Measurements from ENCODE around the gene PCBP3. TPM values are rescaled to one million over a fixed set of nuclear protein-coding genes. Genes with fewer than 3 reads are reported as not detected.

PCBP3 gene
- polyA plus RNA-seq, 1 donor from 2014 or later = 1.7 TPM

DNA sequence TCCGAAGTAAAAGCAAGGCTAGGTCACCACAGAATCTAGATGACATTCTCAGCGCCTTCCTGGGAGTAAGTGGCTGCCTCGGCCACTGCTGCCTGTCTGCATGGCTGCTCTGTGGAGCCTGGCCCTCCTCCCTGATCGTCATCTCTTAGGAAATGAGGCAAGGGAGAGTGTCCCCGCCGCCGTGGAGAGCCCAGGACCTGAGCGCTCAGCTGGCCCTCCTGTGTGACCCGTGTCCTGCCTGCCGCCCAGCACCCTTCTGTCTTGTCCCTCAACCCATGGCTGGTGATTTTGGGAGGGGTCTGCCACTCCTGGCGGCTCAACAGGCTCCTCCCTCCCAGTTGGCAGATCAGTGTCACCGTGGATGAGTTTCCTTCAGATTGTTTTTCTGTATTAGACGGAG is 181.7 kb downstream of the PCBP3 start:
- TF ChIP-seq RAD21 (conservative IDR thresholded peaks at IDR 0.05) = no peak
- TF ChIP-seq, protein P1, sequence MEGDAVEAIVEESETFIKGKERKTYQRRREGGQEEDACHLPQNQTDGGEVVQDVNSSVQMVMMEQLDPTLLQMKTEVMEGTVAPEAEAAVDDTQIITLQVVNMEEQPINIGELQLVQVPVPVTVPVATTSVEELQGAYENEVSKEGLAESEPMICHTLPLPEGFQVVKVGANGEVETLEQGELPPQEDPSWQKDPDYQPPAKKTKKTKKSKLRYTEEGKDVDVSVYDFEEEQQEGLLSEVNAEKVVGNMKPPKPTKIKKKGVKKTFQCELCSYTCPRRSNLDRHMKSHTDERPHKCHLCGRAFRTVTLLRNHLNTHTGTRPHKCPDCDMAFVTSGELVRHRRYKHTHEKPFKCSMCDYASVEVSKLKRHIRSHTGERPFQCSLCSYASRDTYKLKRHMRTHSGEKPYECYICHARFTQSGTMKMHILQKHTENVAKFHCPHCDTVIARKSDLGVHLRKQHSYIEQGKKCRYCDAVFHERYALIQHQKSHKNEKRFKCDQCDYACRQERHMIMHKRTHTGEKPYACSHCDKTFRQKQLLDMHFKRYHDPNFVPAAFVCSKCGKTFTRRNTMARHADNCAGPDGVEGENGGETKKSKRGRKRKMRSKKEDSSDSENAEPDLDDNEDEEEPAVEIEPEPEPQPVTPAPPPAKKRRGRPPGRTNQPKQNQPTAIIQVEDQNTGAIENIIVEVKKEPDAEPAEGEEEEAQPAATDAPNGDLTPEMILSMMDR (IDR thresholded peaks at IDR 0.05; ENCODE audit: poor library complexity, severe bottlenecking) = no peak
- no peak for TF ChIP-seq SMC3 (conservative IDR thresholded peaks at IDR 0.05; ENCODE audit: poor library complexity)
- no peak for TF ChIP-seq POLR2AphosphoS5 (IDR thresholded peaks at IDR 0.05)
- TF ChIP-seq EP300 (conservative IDR thresholded peaks at IDR 0.05; ENCODE audit: poor library complexity, severe bottlenecking) = no peak
- TF ChIP-seq MXI1 (conservative IDR thresholded peaks at IDR 0.05; ENCODE audit: poor library complexity, severe bottlenecking) = no peak
- no peak for TF ChIP-seq EZH2 (IDR thresholded peaks at IDR 0.05; ENCODE audit: borderline replicate concordance, insufficient read depth, low read length, poor library complexity, severe bottlenecking)
- TF ChIP-seq TAF1 (IDR thresholded peaks at IDR 0.05; ENCODE audit: low read depth) = no peak
- TF ChIP-seq, protein P2, sequence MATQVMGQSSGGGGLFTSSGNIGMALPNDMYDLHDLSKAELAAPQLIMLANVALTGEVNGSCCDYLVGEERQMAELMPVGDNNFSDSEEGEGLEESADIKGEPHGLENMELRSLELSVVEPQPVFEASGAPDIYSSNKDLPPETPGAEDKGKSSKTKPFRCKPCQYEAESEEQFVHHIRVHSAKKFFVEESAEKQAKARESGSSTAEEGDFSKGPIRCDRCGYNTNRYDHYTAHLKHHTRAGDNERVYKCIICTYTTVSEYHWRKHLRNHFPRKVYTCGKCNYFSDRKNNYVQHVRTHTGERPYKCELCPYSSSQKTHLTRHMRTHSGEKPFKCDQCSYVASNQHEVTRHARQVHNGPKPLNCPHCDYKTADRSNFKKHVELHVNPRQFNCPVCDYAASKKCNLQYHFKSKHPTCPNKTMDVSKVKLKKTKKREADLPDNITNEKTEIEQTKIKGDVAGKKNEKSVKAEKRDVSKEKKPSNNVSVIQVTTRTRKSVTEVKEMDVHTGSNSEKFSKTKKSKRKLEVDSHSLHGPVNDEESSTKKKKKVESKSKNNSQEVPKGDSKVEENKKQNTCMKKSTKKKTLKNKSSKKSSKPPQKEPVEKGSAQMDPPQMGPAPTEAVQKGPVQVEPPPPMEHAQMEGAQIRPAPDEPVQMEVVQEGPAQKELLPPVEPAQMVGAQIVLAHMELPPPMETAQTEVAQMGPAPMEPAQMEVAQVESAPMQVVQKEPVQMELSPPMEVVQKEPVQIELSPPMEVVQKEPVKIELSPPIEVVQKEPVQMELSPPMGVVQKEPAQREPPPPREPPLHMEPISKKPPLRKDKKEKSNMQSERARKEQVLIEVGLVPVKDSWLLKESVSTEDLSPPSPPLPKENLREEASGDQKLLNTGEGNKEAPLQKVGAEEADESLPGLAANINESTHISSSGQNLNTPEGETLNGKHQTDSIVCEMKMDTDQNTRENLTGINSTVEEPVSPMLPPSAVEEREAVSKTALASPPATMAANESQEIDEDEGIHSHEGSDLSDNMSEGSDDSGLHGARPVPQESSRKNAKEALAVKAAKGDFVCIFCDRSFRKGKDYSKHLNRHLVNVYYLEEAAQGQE (IDR thresholded peaks at IDR 0.05; ENCODE audit: borderline replicate concordance) = no peak
- no peak overlapping the region for H3K4me3 ChIP-seq (ENCODE audit: low read length)
- H3K9ac ChIP-seq (ENCODE audit: low read length) = no peak overlapping the region
- H3K27me3 ChIP-seq (ENCODE audit: insufficient read depth, low read depth, low read length) = no peaks in the 10 kb centered on the region
- H3K9me3 ChIP-seq (ENCODE audit: low read length) = no peaks in the 10 kb centered on the region
- H3F3A ChIP-seq (ENCODE audit: insufficient read depth, low read length, poor library complexity, severe bottlenecking) = no peaks in the 10 kb centered on the region
- H3K4me2 ChIP-seq (ENCODE audit: low read length) = no peak overlapping the region
- H3K9me2 ChIP-seq (ENCODE audit: insufficient read depth, low read length) = no peaks in the 10 kb centered on the region
- H3K79me2 ChIP-seq (replicated peaks; ENCODE audit: insufficient read depth, low read length) = no peaks in the 10 kb centered on the region
- H3K27ac ChIP-seq (ENCODE audit: low read length) = no peak overlapping the region
- H3K36me3 ChIP-seq (ENCODE audit: insufficient read depth, low read length) = no peaks in the 10 kb centered on the region
- no peaks in the 10 kb centered on the region for H4K20me1 ChIP-seq (ENCODE audit: insufficient read depth)
- H2AFZ ChIP-seq (ENCODE audit: low read depth, low read length) = no peak overlapping the region

DNA sequence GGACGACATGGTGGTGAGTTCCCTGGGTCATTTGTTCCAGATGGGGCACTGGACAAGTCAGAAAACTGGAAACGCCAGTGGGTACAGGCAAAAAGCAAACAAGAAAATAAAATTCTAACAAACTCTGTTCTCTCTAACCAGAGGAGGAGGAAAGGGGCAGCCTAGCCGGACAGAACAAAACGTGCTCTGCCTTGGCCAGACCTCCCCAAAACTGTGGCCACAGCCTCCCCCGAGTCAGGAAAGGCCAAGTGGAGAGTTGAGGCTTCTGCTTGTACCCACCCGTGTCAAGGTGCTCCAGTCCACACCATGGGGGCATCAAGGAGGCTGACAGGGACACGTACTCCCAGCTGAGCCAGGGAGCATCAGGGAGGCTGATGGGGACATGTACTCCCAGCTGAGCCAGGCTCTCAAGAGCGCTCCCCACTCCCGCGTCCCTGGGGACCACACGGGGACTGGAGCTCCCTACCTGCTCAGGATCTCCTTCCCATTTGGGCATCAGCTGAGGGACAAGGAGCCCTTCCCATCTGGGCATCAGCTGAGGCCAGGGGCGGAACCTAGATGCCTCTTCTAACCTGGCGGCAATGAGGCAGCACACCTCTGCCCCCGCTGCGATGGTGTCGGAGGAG is 183.3 kb downstream of the PCBP3 start:
- H3K27ac ChIP-seq (ENCODE audit: low read length) = no peak overlapping the region
- H3K27me3 ChIP-seq (ENCODE audit: insufficient read depth, low read depth, low read length) = no peaks in the 10 kb centered on the region
- H2AFZ ChIP-seq (ENCODE audit: low read depth, low read length) = no peak overlapping the region
- H3F3A ChIP-seq (ENCODE audit: insufficient read depth, low read length, poor library complexity, severe bottlenecking) = no peaks in the 10 kb centered on the region
- H3K4me2 ChIP-seq (ENCODE audit: low read length) = no peak overlapping the region
- H3K79me2 ChIP-seq (replicated peaks; ENCODE audit: insufficient read depth, low read length) = no peaks in the 10 kb centered on the region
- no peaks in the 10 kb centered on the region for H4K20me1 ChIP-seq (ENCODE audit: insufficient read depth)
- H3K9me3 ChIP-seq (ENCODE audit: low read length) = no peaks in the 10 kb centered on the region
- no peak for TF ChIP-seq MXI1 (conservative IDR thresholded peaks at IDR 0.05; ENCODE audit: poor library complexity, severe bottlenecking)
- TF ChIP-seq, protein P1 (IDR thresholded peaks at IDR 0.05; ENCODE audit: poor library complexity, severe bottlenecking) = no peak
- H3K36me3 ChIP-seq (ENCODE audit: insufficient read depth, low read length) = no peaks in the 10 kb centered on the region
- H3K9me2 ChIP-seq (ENCODE audit: insufficient read depth, low read length) = no peaks in the 10 kb centered on the region
- no peak overlapping the region for H3K9ac ChIP-seq (ENCODE audit: low read length)
- H3K4me3 ChIP-seq (ENCODE audit: low read length) = no peak overlapping the region

All from neural cell (in vitro differentiated cells).